Body of pancreas (tissue), 4 donors: ENCODE measurements around the gene ANKS1A.

Experiments
- POLR2A ChIP-seq, 3 donors: fragments of 450-650 bp; IDR thresholded peaks; one replicate each; pipeline ENCODE4 v1.6.1; 2016; ENCODE audit warnings: antibody characterized with exemption in 3 of 3, mild to moderate bottlenecking in 2 of 3
- TF ChIP-seq, protein P1 (sequence below), 7 experiments: fragments of 450-650 bp in 4 of 7; fragments of 200-600 bp in 3 of 7; sonication (generic) in 3 of 7; IDR thresholded peaks; one replicate each; pipeline ENCODE4 v1.5.1; 2016 to 2019; ENCODE audit warnings: antibody characterized with exemption in 7 of 7

- TF ChIP-seq, protein P1, sequence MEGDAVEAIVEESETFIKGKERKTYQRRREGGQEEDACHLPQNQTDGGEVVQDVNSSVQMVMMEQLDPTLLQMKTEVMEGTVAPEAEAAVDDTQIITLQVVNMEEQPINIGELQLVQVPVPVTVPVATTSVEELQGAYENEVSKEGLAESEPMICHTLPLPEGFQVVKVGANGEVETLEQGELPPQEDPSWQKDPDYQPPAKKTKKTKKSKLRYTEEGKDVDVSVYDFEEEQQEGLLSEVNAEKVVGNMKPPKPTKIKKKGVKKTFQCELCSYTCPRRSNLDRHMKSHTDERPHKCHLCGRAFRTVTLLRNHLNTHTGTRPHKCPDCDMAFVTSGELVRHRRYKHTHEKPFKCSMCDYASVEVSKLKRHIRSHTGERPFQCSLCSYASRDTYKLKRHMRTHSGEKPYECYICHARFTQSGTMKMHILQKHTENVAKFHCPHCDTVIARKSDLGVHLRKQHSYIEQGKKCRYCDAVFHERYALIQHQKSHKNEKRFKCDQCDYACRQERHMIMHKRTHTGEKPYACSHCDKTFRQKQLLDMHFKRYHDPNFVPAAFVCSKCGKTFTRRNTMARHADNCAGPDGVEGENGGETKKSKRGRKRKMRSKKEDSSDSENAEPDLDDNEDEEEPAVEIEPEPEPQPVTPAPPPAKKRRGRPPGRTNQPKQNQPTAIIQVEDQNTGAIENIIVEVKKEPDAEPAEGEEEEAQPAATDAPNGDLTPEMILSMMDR (IDR thresholded peaks at IDR 0.05) = no peak
- TF ChIP-seq POLR2A (IDR thresholded peaks at IDR 0.05) = no peak
Measured at GRCh38 chr6:35016502-35017321, 127.7 kb downstream of the ANKS1A start.
